ENCODE data around the gene CDC42. TPM values are rescaled to one million over a fixed set of nuclear protein-coding genes. Genes with fewer than 3 reads are reported as not detected.

CDC42 gene
- total and polyA plus RNA-seq, 2 of the 13 experiments (the other 11 are each of a cell fraction or from before 2014, with no cell fraction given) = 138 to 237 TPM

DNA sequence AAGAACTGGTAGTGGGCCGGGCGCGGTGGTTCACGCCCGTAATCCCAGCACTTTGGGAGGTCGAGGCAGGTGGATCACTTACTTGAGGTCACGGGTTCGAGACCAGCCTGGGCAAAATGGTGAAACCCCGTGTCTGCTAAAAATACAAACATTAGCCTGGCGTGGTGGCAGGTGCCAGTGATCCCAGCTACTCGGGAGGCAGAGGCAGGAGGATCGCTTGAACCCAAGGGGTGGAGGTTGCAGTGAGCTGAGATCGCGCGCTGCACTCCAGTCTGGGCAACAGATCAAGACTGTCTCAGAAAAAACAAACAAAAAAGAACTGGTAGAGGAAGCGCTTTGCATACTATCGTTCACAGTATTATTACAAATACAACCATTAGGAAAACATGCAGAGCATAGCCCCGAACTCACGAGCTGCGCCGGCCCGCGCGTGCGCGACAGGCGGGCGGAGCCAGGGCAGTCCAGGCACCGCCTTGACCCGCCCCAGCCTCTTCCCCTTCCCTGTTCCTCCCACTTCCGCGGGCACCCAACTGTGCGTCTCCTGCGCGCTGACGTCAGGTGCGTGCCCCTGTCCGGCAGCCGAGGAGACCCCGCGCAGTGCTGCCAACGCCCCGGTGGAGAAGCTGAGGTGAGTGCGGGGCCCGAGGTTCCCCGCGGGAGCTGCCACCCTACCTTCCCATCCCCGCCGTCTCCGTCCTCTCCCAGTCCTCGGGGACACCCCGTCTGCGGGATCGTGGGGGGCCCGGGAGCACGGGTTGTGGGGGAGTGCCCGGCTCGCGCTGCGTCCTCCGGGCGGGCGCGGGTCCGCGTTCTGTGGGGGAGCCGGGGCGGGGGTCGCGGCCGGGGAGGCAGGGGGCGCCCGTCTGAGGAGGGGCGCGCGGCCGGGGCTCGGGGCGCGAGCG lies at the start of gene CDC42 (continued):
- TF ChIP-seq, protein P1, sequence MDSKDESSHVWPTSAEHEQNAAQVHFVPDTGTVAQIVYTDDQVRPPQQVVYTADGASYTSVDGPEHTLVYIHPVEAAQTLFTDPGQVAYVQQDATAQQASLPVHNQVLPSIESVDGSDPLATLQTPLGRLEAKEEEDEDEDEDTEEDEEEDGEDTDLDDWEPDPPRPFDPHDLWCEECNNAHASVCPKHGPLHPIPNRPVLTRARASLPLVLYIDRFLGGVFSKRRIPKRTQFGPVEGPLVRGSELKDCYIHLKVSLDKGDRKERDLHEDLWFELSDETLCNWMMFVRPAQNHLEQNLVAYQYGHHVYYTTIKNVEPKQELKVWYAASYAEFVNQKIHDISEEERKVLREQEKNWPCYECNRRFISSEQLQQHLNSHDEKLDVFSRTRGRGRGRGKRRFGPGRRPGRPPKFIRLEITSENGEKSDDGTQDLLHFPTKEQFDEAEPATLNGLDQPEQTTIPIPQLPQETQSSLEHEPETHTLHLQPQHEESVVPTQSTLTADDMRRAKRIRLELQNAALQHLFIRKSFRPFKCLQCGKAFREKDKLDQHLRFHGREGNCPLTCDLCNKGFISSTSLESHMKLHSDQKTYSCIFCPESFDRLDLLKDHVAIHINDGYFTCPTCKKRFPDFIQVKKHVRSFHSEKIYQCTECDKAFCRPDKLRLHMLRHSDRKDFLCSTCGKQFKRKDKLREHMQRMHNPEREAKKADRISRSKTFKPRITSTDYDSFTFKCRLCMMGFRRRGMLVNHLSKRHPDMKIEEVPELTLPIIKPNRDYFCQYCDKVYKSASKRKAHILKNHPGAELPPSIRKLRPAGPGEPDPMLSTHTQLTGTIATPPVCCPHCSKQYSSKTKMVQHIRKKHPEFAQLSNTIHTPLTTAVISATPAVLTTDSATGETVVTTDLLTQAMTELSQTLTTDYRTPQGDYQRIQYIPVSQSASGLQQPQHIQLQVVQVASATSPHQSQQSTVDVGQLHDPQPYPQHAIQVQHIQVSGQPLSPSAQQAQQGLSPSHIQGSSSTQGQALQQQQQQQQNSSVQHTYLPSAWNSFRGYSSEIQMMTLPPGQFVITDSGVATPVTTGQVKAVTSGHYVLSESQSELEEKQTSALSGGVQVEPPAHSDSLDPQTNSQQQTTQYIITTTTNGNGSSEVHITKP (CRISPR knock-in tag; IDR thresholded peaks at IDR 0.05; ENCODE audit: low read depth) = no peak
- TF ChIP-seq, protein P2, sequence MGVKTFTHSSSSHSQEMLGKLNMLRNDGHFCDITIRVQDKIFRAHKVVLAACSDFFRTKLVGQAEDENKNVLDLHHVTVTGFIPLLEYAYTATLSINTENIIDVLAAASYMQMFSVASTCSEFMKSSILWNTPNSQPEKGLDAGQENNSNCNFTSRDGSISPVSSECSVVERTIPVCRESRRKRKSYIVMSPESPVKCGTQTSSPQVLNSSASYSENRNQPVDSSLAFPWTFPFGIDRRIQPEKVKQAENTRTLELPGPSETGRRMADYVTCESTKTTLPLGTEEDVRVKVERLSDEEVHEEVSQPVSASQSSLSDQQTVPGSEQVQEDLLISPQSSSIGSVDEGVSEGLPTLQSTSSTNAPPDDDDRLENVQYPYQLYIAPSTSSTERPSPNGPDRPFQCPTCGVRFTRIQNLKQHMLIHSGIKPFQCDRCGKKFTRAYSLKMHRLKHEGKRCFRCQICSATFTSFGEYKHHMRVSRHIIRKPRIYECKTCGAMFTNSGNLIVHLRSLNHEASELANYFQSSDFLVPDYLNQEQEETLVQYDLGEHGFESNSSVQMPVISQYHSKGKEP (CRISPR knock-in tag; IDR thresholded peaks at IDR 0.05) = peak; percentile 54; the same call in 1 of the 2 replicates
- TF ChIP-seq ZNF263 (CRISPR knock-in tag; IDR thresholded peaks at IDR 0.05) (0 out of 2 replicates have a peak, but pooled peaks have one; percentile 27), ZFP1 (CRISPR knock-in tag; IDR thresholded peaks at IDR 0.05) (no peak), SMARCC2 (IDR thresholded peaks at IDR 0.05) (no peak), ZNF709 (CRISPR knock-in tag; IDR thresholded peaks at IDR 0.05) (no peak), RFX1 (IDR thresholded peaks at IDR 0.05) (no peak), ZNF775 (CRISPR knock-in tag; IDR thresholded peaks at IDR 0.05; ENCODE audit: borderline replicate concordance) (no peak), TBX3 (IDR thresholded peaks at IDR 0.05; ENCODE audit: borderline replicate concordance) (peak; percentile 17; the same call in 1 of the 2 replicates), NCOA2 (CRISPR knock-in tag; IDR thresholded peaks at IDR 0.05) (no peak; the same call in 1 of the 2 replicates), ZNF577 (CRISPR knock-in tag; IDR thresholded peaks at IDR 0.05; ENCODE audit: borderline replicate concordance, low read depth) (no peak), ZNF83 (CRISPR knock-in tag; IDR thresholded peaks at IDR 0.05; ENCODE audit: borderline replicate concordance) (no peak)
- TF ChIP-seq, protein P3, sequence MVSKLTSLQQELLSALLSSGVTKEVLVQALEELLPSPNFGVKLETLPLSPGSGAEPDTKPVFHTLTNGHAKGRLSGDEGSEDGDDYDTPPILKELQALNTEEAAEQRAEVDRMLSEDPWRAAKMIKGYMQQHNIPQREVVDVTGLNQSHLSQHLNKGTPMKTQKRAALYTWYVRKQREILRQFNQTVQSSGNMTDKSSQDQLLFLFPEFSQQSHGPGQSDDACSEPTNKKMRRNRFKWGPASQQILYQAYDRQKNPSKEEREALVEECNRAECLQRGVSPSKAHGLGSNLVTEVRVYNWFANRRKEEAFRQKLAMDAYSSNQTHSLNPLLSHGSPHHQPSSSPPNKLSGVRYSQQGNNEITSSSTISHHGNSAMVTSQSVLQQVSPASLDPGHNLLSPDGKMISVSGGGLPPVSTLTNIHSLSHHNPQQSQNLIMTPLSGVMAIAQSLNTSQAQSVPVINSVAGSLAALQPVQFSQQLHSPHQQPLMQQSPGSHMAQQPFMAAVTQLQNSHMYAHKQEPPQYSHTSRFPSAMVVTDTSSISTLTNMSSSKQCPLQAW (CRISPR knock-in tag; IDR thresholded peaks at IDR 0.05) = peak; percentile 84
- TF ChIP-seq, protein P4, sequence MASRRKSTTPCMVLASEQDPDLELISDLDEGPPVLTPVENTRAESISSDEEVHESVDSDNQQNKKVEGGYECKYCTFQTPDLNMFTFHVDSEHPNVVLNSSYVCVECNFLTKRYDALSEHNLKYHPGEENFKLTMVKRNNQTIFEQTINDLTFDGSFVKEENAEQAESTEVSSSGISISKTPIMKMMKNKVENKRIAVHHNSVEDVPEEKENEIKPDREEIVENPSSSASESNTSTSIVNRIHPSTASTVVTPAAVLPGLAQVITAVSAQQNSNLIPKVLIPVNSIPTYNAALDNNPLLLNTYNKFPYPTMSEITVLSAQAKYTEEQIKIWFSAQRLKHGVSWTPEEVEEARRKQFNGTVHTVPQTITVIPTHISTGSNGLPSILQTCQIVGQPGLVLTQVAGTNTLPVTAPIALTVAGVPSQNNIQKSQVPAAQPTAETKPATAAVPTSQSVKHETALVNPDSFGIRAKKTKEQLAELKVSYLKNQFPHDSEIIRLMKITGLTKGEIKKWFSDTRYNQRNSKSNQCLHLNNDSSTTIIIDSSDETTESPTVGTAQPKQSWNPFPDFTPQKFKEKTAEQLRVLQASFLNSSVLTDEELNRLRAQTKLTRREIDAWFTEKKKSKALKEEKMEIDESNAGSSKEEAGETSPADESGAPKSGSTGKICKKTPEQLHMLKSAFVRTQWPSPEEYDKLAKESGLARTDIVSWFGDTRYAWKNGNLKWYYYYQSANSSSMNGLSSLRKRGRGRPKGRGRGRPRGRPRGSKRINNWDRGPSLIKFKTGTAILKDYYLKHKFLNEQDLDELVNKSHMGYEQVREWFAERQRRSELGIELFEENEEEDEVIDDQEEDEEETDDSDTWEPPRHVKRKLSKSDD (CRISPR knock-in tag; IDR thresholded peaks at IDR 0.05; ENCODE audit: low read depth) = peak; percentile 79; the same call in 1 of the 2 replicates
- TF ChIP-seq, protein P5, sequence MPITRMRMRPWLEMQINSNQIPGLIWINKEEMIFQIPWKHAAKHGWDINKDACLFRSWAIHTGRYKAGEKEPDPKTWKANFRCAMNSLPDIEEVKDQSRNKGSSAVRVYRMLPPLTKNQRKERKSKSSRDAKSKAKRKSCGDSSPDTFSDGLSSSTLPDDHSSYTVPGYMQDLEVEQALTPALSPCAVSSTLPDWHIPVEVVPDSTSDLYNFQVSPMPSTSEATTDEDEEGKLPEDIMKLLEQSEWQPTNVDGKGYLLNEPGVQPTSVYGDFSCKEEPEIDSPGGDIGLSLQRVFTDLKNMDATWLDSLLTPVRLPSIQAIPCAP (CRISPR knock-in tag; IDR thresholded peaks at IDR 0.05; ENCODE audit: low read depth) = no peak
- TF ChIP-seq, protein P6, sequence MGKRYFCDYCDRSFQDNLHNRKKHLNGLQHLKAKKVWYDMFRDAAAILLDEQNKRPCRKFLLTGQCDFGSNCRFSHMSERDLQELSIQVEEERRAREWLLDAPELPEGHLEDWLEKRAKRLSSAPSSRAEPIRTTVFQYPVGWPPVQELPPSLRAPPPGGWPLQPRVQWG (CRISPR knock-in tag; IDR thresholded peaks at IDR 0.05; ENCODE audit: borderline replicate concordance, low read depth) = no peak

All from HepG2 (cell line).